Testis (tissue), 5 donors: Measurements from ENCODE around the gene NR5A1. TPM values are rescaled to one million over a fixed set of nuclear protein-coding genes. Genes with fewer than 3 reads are reported as not detected.

Source experiments
- DNase-seq: peaks from one replicate; pipeline ENCODE4 v3.0.0-alpha.2; 2019
- H3K27ac ChIP-seq, 2 donors: fragments of 200-600 bp; sonication (generic); one replicate each; pipeline ENCODE4 v1.5.1; 2019
- H3K27me3 ChIP-seq: fragments of 200-600 bp; sonication (generic); one replicate; pipeline ENCODE4 v1.5.1; 2019
- H3K36me3 ChIP-seq: fragments of 200-600 bp; sonication (generic); one replicate; pipeline ENCODE4 v1.5.1; 2017; ENCODE audit warnings: low read depth; ENCODE audit errors: missing control alignments
- H3K4me1 ChIP-seq: fragments of 200-600 bp; sonication (generic); one replicate; pipeline ENCODE4 v1.5.1; 2019
- H3K4me3 ChIP-seq, 2 donors: fragments of 200-600 bp; sonication (generic); one replicate each; pipeline ENCODE4 v1.5.1; 2017 to 2019
- H3K9me3 ChIP-seq: fragments of 200-600 bp; sonication (generic); one replicate; pipeline ENCODE4 v1.5.1; 2017
- POLR2A ChIP-seq: fragments of 450-650 bp; IDR thresholded peaks from one replicate; pipeline ENCODE4 v1.6.1; 2017; ENCODE audit warnings: antibody characterized with exemption, mild to moderate bottlenecking, moderate library complexity
- WGBS, 2 donors: methylation state at CpG; one replicate each; pipeline ENCODE4 v1.1.5; 2018; 5-methylcytosine and 5-hydroxymethylcytosine counted together
- intact Hi-C: fragments of 100-400 bp; cut with DNase I; formaldehyde crosslinking; loops from one replicate; pipeline ENCODE4 v1.15.1; 2023; ENCODE audit warnings: low total_unique reads
- long read RNA-seq, 2 donors: transcript quantifications; one replicate each; lab custom pipeline, GENCODE V29; 2026
- polyA plus RNA-seq: library from polyadenylated mRNA; stranded (reverse); fragments of 350-450 nt; fragmentation: Illumina TruSeq; extraction: RNeasy Lipid Tissue Mini Kit (QIAGEN cat#74804); gene quantifications from one replicate; pipeline ENCODE4 v1.2.3, GENCODE V29; 2014; ENCODE audit warnings: low read depth, low replicate concordance; ENCODE audit not compliant: insufficient read depth
- total RNA-seq, 2 donors: library from RNA; depleted of rRNA; stranded (reverse); fragments of >200 nt; gene quantifications; one replicate each; pipeline ENCODE4 v1.2.3, GENCODE V29; 2016
- TF ChIP-seq, protein P1 (sequence below), 3 experiments: fragments of 450-650 bp in 2 of 3; fragments of 200-600 bp in 1 of 3; sonication (generic) in 1 of 3; IDR thresholded peaks; one replicate each; pipeline ENCODE4 v1.5.1; 2016 to 2019; ENCODE audit warnings: antibody characterized with exemption in 3 of 3, mild to moderate bottlenecking in 2 of 3, moderate library complexity in 1 of 3

The NR5A1 gene
- total RNA-seq (10 to 100 TPM; 43.5 to 65.2 TPM), polyA plus RNA-seq (28.7 TPM)
- long read RNA-seq, donor 1, transcript NR5A1-202 (7 exons, 3,104 nt) = major isoform, 19 of 45 reads
- long read RNA-seq, donor 1, partial matches to known transcripts = 26 of 45 reads
- long read RNA-seq, donor 1, other reads (novel, unspliced or antisense) = 0 of 45 reads
- long read RNA-seq, donor 2, transcript NR5A1-202 (7 exons, 3,104 nt) = major isoform, 11 of 39 reads
- long read RNA-seq, donor 2, partial matches to known transcripts = 28 of 39 reads
- long read RNA-seq, donor 2, other reads (novel, unspliced or antisense) = 0 of 39 reads

DNA sequence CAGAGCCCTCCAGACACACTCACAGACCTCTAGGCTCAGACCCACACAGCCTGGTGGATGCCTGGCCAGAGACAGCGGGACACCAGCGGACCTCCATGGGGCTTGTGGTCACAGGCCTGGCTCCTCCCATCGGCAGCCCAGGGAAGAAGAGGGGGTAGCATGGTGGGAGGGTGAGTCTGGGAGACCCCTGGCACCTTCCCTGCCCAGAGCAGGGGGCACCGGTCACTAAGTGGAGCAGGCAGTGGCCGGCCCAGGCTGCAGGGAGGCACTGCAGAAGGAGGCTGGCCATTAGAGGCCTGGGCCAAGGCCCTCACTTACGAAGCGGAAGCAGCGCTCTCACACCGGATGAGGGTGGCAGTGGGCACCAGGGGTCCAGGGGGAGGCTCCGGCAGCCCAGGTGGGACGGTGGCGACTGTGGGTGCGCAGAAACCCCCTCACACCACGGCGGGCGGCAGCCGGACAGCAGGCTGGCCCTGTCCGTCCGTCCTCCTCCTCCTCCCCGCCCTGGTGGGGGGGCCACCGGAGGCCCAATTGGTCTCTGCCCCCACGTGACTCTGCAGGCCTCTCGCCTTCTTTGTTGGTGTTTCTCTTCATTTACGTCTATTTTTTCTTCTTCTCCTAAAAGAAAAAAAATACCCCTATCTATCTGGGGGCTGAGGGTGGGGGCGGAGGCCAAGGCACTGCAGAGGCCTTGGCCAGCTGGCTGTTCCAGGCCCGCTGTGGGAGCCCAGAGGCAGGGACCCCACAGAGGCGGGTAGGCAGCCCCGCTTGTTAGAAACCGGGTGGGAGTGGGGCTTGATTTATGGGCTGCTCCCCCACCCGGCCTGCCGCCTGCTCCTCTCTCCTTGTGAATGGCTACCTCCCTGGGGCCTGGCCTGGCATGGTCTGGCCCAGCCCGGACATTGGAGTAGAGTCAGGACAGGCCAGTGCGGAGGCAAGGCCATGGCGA is at the start of gene NR5A1:
TSS of gene NR5A1 (minus strand) at position 469 of the 949 bp plus-strand sequence. CDS start 4,004 bp downstream, outside the sequence.
- Histone ChIP-seq H3K4me3 (peak within 1 kb of the TSS; percentile 61 to 76), H3K36me3 (no peaks in the 10 kb centered on the region), H3K27ac (peak within 1 kb of the TSS; percentile 53 to 78), H3K4me1 (peaks cover 36% of the 10 kb centered on the region), H3K9me3 (no peaks in the 10 kb centered on the region), H3K27me3 (no peaks in the 10 kb centered on the region)
- peak; percentile 84 for DNase-seq
- TF ChIP-seq POLR2A = no peak
- TF ChIP-seq, protein P1, sequence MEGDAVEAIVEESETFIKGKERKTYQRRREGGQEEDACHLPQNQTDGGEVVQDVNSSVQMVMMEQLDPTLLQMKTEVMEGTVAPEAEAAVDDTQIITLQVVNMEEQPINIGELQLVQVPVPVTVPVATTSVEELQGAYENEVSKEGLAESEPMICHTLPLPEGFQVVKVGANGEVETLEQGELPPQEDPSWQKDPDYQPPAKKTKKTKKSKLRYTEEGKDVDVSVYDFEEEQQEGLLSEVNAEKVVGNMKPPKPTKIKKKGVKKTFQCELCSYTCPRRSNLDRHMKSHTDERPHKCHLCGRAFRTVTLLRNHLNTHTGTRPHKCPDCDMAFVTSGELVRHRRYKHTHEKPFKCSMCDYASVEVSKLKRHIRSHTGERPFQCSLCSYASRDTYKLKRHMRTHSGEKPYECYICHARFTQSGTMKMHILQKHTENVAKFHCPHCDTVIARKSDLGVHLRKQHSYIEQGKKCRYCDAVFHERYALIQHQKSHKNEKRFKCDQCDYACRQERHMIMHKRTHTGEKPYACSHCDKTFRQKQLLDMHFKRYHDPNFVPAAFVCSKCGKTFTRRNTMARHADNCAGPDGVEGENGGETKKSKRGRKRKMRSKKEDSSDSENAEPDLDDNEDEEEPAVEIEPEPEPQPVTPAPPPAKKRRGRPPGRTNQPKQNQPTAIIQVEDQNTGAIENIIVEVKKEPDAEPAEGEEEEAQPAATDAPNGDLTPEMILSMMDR (IDR thresholded peaks at IDR 0.05) = no peak
- 27 to 52% methylated on average over 31 to 32 of the region's 34 CpGs for WGBS, 2 donors
- intact Hi-C loops = no loop called here

DNA sequence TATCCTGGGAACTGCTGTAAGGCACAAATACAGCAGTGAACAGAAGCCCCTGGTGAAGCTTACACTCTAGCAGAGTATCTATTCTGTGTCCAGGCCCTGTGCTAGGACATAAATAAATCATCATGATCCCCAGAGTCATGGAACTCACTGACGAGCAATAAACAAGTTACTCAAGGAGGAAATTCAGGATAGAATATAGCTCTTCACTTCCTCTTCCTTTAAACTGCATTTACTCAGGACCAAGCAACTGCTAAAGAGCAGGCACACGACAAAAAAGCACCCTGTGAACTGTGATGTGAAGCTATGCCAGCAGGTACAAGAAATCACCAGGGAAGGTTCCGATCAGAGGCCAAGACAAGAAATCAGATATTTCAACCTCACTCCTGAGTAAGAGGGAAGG is 47.8 kb upstream of the NR5A1 start:
- intact Hi-C loops = no loop called here
- 89 to 91% methylated on average over 3 of the region's 3 CpGs for WGBS, 2 donors
- TF ChIP-seq POLR2A = no peak
- TF ChIP-seq, protein P1 (IDR thresholded peaks at IDR 0.05) = no peak
- no peaks in the 10 kb centered on the region for H3K36me3 ChIP-seq
- no peak overlapping the region for H3K27ac ChIP-seq
- no peaks in the 10 kb centered on the region for H3K27me3 ChIP-seq
- H3K4me1 ChIP-seq = no peaks in the 10 kb centered on the region
- DNase-seq = no peak
- H3K4me3 ChIP-seq = no peak overlapping the region
- H3K9me3 ChIP-seq = no peaks in the 10 kb centered on the region

DNA sequence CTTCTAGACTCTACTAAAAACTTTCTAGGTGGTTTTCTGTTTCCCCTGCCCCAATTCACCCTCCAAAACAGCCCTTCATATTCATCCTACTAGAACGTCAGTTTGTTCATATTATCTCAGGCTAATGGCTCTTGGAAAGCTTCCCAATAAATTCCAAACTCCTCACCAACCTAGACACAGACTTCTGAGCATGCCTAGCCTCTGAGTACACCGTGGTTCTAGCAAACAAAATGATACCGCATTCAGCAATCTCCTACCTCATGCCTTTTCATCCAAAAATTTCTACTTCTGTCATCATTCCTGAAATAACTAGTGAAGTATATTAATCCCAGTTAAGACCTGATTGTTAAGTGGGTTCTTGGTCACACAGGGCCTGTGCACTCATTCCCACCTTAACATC is 46.5 kb upstream of the NR5A1 start:
- no peaks in the 10 kb centered on the region for H3K9me3 ChIP-seq
- no peaks in the 10 kb centered on the region for H3K4me1 ChIP-seq
- H3K27ac ChIP-seq = no peak overlapping the region
- H3K36me3 ChIP-seq = no peaks in the 10 kb centered on the region
- H3K27me3 ChIP-seq = no peaks in the 10 kb centered on the region
- no peak overlapping the region for H3K4me3 ChIP-seq
- intact Hi-C loops = no loop called here
- no peak for DNase-seq
- 41 to 51% methylated on average over 3 of the region's 3 CpGs for WGBS, 2 donors
- TF ChIP-seq POLR2A = no peak
- TF ChIP-seq, protein P1 (IDR thresholded peaks at IDR 0.05) = no peak

DNA sequence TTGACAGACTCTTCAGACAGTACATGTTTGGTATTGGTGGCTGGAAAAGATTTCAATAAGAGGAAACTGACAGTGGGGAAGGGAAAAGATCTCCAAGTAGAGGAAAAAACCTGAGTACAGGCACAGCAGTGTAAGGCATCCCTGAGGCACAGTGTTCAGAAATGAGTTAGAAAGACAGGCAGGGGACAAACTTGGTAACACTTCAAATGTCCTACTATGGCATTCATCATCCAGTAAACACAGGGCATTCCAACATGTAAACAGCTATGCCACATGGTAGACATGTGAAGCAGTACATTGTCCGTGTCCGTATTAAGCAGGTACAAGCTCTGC is 45.0 kb upstream of the NR5A1 start:
- DNase-seq = no peak
- no peaks in the 10 kb centered on the region for H3K9me3 ChIP-seq
- intact Hi-C loops = no loop called here
- H3K4me1 ChIP-seq = no peaks in the 10 kb centered on the region
- no peak overlapping the region for H3K4me3 ChIP-seq
- 83 to 90% methylated on average over 2 of the region's 2 CpGs for WGBS, 2 donors
- TF ChIP-seq POLR2A = no peak
- TF ChIP-seq, protein P1 (IDR thresholded peaks at IDR 0.05) = no peak
- no peaks in the 10 kb centered on the region for H3K27me3 ChIP-seq
- H3K36me3 ChIP-seq = no peaks in the 10 kb centered on the region
- H3K27ac ChIP-seq = no peak overlapping the region
